HG03025 (cell line): ENCODE measurements around the gene TRPM2.
"Not testable (repeated sequence)": the region's sequence is repeated elsewhere in the genome, so short reads cannot be mapped to it uniquely, and the experiment has no call there.

ENCODE experiments used
- ATAC-seq: cut with Tn5 transposase; IDR thresholded peaks from one replicate; pipeline ENCODE4 v1.9.1; 2021; ENCODE audit warnings: mild to moderate bottlenecking, moderate library complexity; ENCODE audit not compliant: unreplicated experiment, low FRiP score

The TRPM2 gene

DNA sequence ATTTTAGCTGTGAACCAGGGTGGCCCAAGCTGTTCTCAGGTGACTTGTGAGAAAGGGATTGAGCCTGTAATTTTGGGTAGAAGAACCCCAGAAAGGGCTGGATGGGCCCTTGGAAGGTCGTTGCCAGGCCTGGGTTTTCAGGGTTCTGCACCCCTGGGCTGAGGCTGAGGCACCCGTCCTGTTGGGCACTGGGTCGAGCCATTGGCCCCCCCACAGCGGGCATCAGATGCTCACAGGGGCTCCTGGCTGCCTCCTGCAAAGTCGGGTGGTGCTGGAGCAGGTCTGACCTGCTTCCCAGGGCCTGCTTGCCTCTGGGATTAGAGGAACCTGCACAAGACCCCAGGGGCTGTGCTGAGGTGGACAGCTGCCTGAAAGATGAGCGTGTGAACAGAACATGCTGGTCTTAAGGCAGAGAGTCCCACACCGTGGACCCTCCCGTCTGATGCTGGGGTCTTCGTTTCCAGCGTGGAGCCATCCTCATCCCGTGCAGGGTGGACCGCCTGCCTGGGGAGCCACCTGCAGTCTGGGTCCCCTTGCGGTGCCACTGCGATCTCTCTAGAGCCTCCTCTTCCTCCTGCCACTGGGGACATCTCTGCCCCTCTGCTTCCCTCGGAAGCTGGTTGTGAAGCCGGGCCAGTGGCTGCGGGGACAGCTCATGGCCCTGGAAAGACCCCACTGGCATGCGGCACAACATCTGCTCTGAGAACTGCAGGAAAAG, 1.7 kb upstream of the TRPM2 start:
- ATAC-seq = no peak

DNA sequence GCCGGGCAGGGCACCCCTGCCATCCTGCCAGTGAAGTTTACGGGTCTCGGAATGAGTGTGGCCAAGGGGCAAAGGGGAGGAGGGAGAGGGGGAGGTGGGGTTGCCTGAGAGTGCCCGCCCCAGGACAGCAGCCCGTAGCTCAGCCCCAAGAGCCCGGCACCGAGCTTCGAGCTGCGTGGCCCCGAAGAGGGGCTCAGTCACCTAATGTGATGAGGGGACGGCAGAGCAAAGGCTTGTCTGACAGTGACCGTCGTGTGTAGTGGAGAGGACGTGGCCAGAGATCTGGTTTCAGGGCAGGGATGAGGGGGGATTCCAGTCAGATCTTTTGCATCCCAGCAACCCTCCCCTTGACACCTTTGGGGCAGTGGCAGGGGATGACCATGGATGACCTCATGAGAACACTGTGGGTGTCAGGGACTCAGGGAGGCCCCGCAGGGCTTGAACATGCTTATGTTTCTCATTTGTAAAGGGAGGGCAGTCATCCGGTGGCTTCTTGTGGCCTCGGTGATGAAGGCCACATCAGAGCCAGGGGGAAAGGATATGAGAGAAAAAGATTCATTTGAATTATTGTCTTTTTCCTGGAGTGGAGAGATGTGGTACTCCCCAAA, 1.1 kb upstream of the TRPM2 start:
- ATAC-seq = no peak

DNA sequence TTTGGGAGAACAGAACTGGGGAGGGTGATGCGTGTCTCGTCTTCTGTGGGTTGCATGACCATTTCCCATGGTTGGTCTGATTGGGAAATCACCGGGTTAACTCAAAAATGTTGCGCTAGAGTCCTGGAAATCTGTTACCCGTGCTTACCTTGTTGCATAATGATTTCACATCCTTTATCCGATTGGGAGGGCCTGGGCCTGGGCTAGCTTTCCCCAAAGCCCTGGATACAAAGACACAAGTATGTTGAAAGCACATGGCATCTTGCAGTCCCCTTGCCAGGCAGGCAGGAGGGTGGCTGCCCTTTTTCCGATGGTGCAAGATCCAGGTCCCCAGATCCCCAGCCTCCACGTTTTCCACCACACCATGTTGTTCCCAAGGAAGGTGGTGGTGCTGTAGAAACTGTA, 582 bp downstream of the TRPM2 start:
- ATAC-seq = no peak

DNA sequence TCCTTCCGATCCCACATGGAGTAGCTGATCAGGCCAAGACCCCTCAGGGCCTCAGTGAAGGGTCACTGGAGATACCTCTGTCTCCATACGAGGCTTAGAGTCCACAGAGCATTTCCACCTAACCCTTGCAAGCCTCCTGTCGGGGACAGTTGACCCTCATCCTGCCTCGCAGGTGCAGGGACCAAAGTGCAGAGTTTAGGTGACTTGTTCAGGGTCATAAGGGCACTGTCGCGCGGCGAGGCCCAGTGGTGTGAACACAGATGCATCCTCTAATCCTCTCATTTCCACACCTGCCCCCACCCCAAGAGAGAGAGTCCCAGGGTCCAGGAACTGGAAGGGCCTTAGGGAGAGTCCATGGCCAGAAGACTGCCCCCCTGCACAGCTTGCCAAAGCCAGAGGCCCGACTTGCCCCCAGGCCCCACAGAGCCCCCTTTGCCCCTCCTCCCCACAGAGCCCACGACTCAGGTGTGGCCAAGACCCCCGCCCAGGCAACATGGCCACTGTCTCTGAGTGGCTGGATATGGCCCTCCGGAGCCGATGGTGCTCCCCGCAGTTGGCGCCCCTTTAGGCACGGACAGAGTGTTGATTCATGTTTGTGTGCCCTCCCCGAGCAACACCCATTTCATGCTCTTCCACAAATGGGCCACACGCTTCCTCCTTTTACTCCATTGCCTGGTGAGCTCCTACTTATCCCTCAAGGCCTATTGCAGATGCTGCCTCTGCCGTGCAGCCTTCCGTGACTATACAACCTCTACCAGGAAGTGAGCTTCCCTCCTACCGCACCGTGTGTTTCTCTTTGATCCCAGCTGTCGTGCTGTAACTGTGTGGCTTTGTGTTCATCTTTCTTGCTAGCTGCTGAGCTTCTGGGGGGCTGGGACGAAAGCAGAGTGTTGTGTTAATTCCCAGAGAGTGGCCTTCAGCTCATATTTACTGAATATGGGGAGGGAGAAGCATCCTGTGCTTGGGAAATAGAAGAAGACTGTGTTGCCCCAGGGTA, 1.7 kb downstream of the TRPM2 start:
- ATAC-seq = no peak

DNA sequence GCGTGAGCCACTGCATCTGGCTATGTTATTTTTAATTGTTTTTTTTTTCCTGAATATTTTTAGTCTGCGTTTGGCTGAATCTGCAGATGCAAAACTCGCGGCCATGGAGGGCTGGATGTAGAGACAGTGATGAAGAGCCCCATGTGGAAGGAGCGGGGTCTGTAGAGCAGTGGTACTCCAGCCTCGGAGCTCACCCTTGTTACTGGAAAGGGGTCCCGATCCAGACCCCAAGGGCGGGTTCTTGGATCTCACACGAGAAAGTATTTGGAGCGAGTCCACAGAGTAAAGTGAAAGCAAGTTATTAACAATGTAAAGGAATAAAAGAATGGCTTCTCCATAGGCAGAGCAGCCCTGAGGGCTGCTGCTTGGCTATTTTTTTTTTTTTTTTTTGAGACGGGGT, 2.7 kb downstream of the TRPM2 start:
- no peak for ATAC-seq

DNA sequence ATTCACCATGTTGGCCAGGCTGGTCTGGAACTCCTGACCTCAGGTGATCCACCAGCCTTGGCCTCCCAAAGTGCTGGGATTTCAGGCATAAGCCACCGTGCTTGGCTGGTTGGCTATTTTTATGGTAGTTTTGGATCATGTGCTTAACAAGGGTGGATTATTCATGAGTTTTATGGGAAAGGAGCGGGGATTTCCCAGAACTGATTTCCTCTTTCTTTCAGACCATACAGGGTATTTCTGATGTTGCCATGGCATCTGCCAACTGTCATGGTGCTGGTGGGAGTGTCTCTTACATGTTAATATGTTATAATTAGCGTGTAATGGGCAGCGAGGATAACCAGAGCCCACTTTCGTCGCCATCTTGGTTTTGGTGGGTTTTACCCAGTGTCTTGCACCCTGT, 3.2 kb downstream of the TRPM2 start:
- ATAC-seq = no peak

DNA sequence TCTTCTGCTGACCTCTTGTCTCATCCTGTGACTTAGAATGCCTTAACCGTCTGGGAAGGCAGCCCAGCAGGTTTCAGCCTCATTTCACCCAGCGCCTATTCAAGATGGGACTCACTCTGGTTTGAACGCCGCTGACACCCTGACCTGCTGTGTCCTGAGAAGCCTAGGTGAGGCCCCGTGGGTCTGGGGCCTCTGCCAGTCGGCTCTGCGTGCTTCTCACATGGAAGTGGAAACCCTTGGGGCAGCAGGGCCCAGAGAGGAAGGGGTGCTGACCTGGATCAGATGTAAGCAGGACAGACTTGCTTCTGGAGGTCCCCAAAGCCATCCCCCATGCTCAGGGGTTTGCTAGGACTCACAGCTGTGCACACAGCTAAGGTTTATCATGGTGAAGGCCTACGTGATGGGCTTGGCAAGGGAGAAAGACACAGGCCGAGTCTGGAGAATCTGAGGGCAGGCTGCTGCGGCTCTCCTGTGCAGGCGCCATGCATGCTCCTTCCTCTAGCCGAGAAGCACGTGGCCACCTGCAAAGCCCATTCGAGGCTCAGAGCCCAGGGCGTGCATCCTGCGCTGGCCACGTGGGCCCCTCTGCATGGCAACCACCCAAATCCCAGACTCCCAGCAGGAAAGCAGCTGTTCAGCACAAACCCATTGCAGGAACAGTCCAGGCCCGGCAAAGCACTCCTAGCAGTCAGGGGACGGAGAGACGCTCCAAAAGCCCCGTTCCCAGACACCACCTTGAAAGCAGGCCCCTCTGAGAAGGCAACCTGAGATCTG, 3.8 kb downstream of the TRPM2 start:
- ATAC-seq = no peak

DNA sequence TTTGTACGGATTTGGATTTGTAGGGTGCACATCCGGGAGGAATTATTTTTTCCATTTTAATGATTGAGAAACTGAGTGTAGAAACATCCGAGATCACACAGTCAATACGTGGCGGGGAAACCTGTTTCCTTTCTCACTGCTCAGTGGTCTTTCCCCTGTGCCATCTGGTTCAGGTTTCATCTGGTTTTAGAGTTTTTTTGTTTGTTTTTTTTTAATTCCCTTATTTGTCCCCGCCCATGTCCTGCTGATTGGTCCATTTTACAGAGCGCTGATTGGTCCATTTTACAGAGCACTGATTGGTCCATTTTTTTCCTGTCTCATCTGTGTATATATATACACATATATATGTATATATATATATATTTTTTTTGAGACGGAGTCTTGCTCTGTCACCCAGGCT, 6.0 kb downstream of the TRPM2 start:
- ATAC-seq = no peak

DNA sequence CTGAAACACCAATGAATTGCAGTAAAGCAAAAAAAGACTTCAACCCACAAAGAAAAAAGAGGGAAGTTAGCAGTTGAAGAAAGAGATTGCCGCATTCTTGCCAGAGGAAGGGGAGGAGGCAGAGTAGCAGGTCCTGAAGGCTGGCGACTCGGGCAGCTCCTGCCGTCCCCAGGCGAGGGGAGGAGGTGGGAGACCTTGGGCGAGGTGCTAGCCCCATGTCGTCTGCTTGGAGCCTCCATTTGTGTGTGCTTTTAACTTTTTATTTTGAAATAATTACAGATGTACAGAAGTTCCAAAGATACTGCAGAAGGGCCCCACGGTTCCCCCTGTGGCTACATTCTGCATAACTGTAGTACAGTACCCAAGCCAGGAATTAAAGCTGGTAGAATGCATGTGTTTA, 6.7 kb downstream of the TRPM2 start:
- no peak for ATAC-seq

DNA sequence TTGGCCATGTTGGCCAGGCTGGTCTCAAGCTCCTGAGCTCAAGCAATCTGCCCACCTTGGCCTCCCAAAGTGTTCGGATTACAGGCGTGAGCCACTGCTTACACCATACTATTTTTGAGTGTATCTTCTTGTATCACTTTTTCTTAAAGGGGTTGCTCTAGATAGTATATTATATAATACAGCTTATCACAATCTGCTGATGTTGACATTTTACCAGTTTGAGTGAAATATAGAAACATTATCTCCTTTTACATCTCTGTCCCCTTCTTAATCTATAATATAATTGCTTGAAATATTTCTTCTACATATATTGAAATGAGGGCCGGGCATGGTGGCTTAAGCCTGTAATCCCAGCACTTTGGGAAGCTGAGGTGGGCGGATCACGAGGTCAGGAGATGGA, 8.5 kb downstream of the TRPM2 start:
- not testable (repeated sequence) for ATAC-seq

DNA sequence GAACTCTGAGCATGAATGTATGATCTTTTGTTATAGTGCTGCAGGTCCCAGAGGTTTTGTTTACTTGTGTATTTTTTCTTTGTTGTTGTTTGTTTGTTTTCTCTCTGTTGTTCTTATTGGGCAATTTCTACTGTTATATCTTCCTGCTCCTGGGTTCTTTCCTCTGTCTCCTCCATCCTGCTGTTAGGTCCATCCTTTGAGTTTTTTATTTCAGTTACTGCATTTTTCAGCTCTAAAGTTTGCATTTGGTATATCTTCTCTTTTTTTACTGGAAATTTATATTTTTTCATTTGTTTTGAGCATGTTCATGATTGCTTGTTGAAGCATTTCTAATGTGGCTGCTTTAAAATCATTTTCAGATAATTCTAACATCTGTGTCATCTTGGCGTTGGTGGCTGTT, 9.9 kb downstream of the TRPM2 start:
- ATAC-seq = no peak

DNA sequence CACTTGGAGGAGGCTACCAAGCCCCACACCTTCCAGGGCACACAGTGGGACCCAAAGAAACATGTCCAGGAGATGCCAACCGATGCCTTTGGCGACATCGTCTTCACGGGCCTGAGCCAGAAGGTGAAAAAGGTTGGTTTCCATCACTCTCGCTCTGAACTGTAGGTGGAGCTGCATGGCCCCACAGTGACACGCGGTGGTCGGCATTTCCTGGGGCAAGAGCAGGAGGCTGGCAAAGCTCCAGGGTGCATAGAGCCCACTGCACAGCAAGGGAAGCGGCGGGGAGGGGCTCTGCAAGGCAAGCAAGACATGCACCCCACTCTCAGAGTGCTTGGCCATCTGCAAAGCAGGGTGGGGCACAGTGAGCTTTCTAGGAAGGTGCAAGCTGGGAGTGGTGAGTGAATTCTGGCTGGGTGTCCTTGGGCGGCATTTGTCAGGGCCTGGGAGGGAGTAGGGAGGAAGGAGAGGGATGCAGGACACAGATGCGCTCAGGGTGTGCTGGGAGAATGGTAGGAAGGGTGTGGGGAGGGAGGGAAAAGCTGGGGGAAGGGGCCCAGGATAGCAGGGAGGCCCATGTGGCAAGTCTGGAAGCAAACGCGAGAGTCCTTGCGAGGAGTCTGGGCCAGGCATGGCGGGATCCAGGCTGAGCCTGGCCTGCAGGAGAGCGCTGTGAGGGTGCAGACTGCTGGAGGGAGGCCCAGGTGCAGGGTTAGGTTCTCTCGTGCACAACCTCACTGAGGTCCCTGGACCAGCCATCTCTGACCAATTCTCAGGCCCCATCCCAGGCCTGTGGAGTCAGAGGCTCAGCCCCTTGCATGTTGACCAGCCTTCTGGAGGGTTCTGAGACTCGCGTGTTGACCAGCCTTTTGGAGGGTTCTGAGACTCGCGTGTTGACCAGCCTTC, 11.0 kb downstream of the TRPM2 start:
- no peak for ATAC-seq

DNA sequence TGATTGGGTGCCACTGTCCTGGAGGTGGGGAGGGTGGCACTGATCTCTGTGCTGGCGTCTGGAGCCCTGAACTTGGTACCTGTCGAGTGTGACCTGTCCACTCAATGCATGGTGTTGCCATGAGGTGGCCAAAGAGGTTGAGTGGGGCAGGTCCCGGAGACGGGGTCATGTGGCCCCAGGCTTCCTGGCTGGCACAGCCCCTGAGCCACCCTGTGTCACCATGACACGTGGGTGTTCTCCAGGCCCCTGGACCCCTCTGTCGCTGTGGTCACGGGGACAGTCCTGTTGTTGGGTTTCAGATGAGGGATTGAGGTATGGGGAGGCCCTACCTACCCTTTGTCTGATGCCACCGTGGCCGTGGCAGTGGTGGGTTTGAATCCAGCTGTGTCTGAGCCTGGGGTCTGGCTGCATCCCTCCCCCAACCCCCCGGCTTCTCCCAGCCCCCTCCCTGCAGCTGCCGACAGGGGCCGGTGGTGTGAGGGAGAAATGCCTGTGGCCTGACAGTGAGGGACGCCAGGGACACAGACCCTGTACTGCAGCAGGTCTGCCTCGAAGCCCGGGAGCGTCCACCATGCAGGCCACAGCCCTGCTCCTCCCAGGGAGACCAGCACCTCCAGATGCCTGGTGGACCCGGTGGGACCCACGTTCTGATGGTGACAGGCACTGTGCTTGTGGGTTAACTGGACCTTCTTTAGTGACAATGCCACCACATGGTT, 12.0 kb downstream of the TRPM2 start:
- no peak for ATAC-seq

DNA sequence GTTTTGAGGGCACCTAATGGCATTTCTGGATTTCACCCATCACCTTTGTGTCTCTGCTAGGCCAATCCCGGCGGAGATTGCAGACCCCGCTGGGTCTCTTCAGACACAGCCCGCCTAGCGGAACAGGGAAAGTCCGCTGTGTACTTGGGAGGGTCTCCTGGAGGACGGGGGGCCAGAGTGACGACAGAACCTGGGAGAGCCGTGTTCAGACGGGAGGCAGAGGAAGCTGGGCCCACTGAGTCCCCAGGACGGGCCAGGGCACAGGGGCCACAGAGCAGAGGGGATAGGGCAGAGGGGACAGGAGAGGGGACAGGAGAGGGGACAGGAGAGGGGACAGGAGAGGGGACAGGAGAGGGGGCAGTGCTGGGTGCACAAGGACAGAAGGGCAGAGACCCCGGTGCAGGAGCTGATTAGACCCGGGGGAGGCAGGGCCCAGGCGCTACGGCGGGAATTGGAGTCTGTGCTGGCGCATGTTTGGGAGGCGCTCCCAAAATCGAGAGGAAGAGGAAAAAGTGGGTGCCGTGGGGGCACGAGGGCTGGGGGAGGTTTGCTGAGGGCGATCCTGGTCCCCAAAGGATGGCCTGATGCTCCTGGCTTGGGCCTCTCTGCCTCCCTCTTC, 12.7 kb downstream of the TRPM2 start:
- no peak for ATAC-seq

DNA sequence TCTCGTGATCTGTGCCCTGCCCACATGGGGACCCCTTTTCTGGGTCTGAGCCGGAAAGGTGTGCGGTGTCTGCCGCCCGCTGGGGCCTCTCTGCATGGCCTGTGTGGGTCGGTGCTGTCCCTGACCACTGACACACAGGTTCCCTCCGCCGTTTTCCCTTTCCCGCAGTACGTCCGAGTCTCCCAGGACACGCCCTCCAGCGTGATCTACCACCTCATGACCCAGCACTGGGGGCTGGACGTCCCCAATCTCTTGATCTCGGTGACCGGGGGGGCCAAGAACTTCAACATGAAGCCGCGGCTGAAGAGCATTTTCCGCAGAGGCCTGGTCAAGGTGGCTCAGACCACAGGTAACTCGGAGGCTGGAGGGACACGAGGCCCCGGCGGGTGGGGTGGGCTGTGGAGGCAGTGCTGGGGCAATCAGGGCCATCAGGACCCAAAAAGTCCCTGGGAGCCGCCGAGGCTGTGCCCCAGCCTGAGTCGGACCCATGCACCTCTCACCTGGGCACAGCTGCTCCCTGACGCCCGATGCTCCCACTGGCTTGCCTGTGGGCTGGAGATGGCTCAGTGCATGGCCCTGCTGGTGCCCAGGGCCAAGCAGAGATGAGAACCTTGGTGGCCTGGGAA, 13.3 kb downstream of the TRPM2 start:
- no peak for ATAC-seq

DNA sequence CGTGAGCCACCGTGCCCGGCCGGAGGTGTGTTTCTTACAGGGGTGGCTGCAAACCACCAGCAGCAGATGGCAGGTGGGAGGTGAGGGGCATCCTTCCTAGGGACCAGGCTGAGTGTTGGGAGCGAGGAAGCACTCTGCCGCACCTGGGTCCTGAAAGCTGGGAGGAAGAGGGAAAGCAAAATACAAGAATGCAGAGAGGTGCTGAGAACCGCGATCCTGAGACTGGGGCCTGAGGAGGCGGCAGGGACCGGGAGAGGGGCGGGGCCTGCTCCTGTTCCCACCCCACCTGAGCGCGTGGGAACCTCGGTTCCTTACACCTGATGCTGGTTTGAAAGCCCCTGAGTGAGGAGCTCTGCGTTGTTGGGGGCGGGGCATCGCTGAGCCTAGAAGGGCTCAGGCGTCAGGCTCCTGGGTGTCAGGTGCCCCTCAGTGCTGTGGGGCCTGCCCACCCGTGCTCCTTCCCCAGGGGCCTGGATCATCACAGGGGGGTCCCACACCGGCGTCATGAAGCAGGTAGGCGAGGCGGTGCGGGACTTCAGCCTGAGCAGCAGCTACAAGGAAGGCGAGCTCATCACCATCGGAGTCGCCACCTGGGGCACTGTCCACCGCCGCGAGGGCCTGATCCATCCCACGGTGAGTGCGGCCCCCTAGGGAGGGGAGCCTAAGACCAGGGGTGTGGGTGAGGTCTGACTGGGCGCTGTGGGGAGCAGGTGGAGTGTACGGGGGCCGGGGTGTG, 15.5 kb downstream of the TRPM2 start:
- ATAC-seq = no peak

DNA sequence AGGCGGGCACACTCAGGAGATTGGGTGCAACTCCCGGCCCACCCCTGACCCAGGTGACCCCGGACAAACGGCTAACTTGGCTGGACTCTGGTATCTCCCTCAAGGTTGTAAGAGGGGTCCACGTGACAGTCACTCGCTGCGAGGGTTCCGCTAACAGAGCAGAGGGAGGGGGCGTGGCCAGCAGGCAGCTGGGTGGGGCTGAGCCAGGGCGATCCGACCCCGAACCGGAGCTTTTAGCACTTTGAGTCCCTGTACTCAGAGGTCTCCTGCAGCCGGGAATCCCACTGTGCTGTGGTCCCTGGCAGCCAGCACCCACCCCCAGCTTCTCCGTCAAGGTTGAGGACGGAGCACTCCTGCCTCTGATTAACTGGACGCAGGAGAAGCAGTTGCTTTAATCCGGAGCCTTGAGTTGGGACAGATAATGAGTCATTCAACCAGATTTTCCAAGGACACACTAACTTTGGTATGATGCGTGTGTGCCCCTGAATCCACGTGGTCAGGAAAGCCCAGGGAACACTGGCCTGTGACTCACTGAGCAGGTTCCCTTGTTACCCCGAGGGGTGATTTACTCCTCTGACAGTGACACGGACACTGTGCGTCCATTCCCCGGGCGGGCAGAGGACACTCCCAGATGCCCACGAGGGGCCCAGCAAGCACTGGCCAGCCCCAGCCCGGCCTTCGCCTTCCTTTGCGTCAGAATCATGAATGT, 16.8 kb downstream of the TRPM2 start:
- ATAC-seq = no peak
